Panc1 (cell line): ENCODE measurements around the gene KDM3B. TPM values are rescaled to one million over a fixed set of nuclear protein-coding genes. Genes with fewer than 3 reads are reported as not detected.

Source experiments
- ATAC-seq: fragments of 200-7000 bp; cut with Tn5 transposase; 2 replicates; pipeline ENCODE4 v1.9.1; 2020; ENCODE audit warnings: mild to moderate bottlenecking, moderate library complexity
- BruUV-seq: library from RNA; stranded (reverse); fragments of 400-500 nt; replicated peaks from 2 replicates; lab custom pipeline; 2021; lab: Mats Ljungman, UMichigan
- CTCF ChIA-PET: fragments of 300-600 bp; sonication (Branson Sonifier 250); formaldehyde crosslinking; loops from one replicate; lab custom pipeline; 2022; ENCODE audit warnings: antibody characterized with exemption; lab: Charles Lee
- POLR2A ChIA-PET: fragments of 300-600 bp; sonication (Branson Sonifier 250); formaldehyde crosslinking; loops from one replicate; lab custom pipeline; 2022; ENCODE audit warnings: antibody characterized with exemption; lab: Charles Lee
- DNase-seq: peaks from one replicate; pipeline ENCODE4 v3.0.0-alpha.2; 2010; ENCODE audit warnings: low read depth, low spot score
- H3K27ac ChIP-seq: 2 replicates; pipeline ENCODE4 v1.5.1; 2011; ENCODE audit warnings: mild to moderate bottlenecking, low read length, inconsistent platforms
- H3K27me3 ChIP-seq: fragments of 200-500 bp; sonication (Bioruptor generic); 2 replicates; pipeline ENCODE4 v1.6.0; 2014; ENCODE audit warnings: low read length, inconsistent platforms; ENCODE audit not compliant: control insufficient read depth, insufficient read depth
- H3K36me3 ChIP-seq: fragments of 200-500 bp; sonication (Bioruptor generic); 2 replicates; pipeline ENCODE4 v1.5.1; 2014; ENCODE audit warnings: inconsistent platforms, mild to moderate bottlenecking, low read length, moderate library complexity; ENCODE audit not compliant: control insufficient read depth, insufficient read depth
- H3K4me1 ChIP-seq: 2 replicates; pipeline ENCODE4 v1.5.1; 2011; ENCODE audit warnings: inconsistent platforms, mild to moderate bottlenecking, low read length, moderate library complexity; ENCODE audit not compliant: control insufficient read depth, insufficient read depth
- H3K4me3 ChIP-seq, 2 experiments: 2 replicates each; pipeline ENCODE4 v1.5.1; 2011 to 2012; ENCODE audit warnings: low read depth in 2 of 2, low read length in 2 of 2, mild to moderate bottlenecking in 2 of 2, inconsistent platforms in 1 of 2, moderate library complexity in 1 of 2
- H3K9me3 ChIP-seq: fragments of 200-500 bp; sonication (Bioruptor generic); 2 replicates; pipeline ENCODE4 v1.5.1; 2014; ENCODE audit warnings: low read depth, mild to moderate bottlenecking, inconsistent platforms, low read length, moderate library complexity; ENCODE audit not compliant: control insufficient read depth, insufficient read depth
- CTCF ChIP-seq: fragments of 450-650 bp; IDR thresholded peaks from 2 replicates; pipeline ENCODE4 v1.5.1; 2017; ENCODE audit warnings: mild to moderate bottlenecking
- POLR2AphosphoS5 ChIP-seq: IDR thresholded peaks from 2 replicates; pipeline ENCODE4 v1.6.1; 2012; ENCODE audit warnings: mild to moderate bottlenecking, low read depth, low read length, moderate library complexity
- SIN3A ChIP-seq: IDR thresholded peaks from 2 replicates; pipeline ENCODE4 v1.6.1; 2012; ENCODE audit warnings: low read depth, mild to moderate bottlenecking, low read length, moderate library complexity, borderline replicate concordance; ENCODE audit not compliant: insufficient read depth
- TCF7L2 ChIP-seq: IDR thresholded peaks from 2 replicates; pipeline ENCODE4 v1.6.1; 2011; ENCODE audit warnings: mild to moderate bottlenecking, low read depth, low read length, inconsistent platforms
- in situ Hi-C: cut with HindIII; loops from 2 replicates; pipeline ENCODE4 v1.10.0; 2016; ENCODE audit warnings: low sequenced_read_pairs, low pct_unique_long_range_greater_than_20kb
- intact Hi-C: fragments of 100-400 bp; cut with micrococcal nuclease; formaldehyde crosslinking; loops from one replicate; pipeline ENCODE4 v1.10.0; 2022; ENCODE audit not compliant: unreplicated experiment
- total RNA-seq: library from RNA; stranded (reverse); gene quantifications from one replicate; pipeline ENCODE4 v1.2.1, GENCODE V29; 2021; ENCODE audit not compliant: unreplicated experiment
- TF ChIP-seq, protein P1 (sequence below), 2 experiments: IDR thresholded peaks; 2 replicates each; pipeline ENCODE4 v1.6.1; 2011 to 2012; ENCODE audit warnings: low read depth in 2 of 2, control low read depth in 1 of 2, low read length in 1 of 2, mild to moderate bottlenecking in 1 of 2, moderate library complexity in 1 of 2; ENCODE audit not compliant: insufficient read depth in 1 of 2

The KDM3B gene
- total RNA-seq, 1 experiment from 2014 or later, result 65.0 TPM

DNA sequence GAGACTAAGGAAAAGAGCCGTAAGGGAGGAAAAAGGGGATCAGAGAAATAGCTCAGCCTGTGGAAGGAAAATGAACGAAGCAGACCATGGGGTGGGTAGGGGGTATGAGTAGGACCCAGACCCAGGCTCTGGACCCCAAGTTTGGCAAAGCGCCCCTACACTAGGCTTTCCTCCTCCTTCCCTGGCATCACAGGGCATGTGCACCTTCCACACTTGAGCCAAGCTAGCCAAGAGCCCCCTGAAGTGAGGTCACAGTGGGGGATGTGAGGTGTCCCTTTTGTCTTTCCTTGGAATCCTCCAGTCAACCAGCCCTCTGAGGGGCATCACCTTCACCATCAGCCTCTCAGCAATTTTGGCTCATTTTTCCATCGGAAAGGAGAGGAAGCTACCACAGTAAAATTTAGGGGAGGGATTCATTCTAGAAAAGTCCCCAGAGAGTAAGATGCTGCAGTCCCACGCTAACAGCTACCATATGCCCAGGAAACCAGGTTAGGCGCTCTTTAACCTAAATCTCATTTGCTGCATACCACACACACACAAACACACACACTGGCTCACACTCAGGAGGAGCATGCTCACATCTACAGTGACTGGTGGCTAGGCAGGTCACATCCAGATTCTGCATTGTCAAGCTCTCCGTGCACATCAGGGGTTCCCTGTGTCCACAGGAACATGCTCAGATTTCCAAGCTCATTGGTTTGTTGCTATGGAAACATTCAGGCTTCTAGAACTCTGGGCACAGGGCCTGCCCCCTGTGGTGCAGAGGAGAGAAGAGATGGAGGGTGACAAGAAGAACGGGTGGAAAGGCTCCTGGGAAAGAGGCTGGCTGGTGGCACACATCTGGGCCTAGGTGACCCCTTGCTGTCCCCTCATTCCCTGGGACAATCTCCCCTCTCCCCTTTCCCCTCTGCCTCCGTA, 96.3 kb downstream of the KDM3B start:
- H3K27ac ChIP-seq, result no peak overlapping the region
- no peaks in the 10 kb centered on the region for H3K36me3 ChIP-seq
- H3K27me3 ChIP-seq, result no peaks in the 10 kb centered on the region
- DNase-seq (no peak), ATAC-seq (no peak)
- intact Hi-C loops (no loop called here), in situ Hi-C loops (no loop called here)
- BruUV-seq, result no TSS peak
- H3K4me1 ChIP-seq, result peaks cover 3% of the 10 kb centered on the region; the same call in 1 of the 2 replicates
- ChIA-PET CTCF (interaction anchor here (0.6 to 3.8 kb wide), 3 partner anchors 55 to 145 kb away, joined by 3 to 51 read pairs (median 3); no protein-coding TSS in a partner anchor), POLR2A (no interaction called here)
- H3K4me3 ChIP-seq, result no peak overlapping the region
- TF ChIP-seq CTCF (no peak), POLR2AphosphoS5 (no peak), SIN3A (no peak)
- TF ChIP-seq, protein P1, sequence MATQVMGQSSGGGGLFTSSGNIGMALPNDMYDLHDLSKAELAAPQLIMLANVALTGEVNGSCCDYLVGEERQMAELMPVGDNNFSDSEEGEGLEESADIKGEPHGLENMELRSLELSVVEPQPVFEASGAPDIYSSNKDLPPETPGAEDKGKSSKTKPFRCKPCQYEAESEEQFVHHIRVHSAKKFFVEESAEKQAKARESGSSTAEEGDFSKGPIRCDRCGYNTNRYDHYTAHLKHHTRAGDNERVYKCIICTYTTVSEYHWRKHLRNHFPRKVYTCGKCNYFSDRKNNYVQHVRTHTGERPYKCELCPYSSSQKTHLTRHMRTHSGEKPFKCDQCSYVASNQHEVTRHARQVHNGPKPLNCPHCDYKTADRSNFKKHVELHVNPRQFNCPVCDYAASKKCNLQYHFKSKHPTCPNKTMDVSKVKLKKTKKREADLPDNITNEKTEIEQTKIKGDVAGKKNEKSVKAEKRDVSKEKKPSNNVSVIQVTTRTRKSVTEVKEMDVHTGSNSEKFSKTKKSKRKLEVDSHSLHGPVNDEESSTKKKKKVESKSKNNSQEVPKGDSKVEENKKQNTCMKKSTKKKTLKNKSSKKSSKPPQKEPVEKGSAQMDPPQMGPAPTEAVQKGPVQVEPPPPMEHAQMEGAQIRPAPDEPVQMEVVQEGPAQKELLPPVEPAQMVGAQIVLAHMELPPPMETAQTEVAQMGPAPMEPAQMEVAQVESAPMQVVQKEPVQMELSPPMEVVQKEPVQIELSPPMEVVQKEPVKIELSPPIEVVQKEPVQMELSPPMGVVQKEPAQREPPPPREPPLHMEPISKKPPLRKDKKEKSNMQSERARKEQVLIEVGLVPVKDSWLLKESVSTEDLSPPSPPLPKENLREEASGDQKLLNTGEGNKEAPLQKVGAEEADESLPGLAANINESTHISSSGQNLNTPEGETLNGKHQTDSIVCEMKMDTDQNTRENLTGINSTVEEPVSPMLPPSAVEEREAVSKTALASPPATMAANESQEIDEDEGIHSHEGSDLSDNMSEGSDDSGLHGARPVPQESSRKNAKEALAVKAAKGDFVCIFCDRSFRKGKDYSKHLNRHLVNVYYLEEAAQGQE (IDR thresholded peaks at IDR 0.05; ENCODE audit: insufficient read depth in 1 of 2, low read depth in 2 of 2, low read length in 1 of 2), result no peak
- no peaks in the 10 kb centered on the region for H3K9me3 ChIP-seq

GRCh38 chr5:138449501-138450239, 97.2 kb downstream of the KDM3B start:
- no TSS peak for BruUV-seq
- DNase-seq (no peak), ATAC-seq (peak; percentile 96)
- no peak for TF ChIP-seq SIN3A
- no peak for TF ChIP-seq TCF7L2
- peak; percentile 97 for TF ChIP-seq CTCF
- TF ChIP-seq, protein P1 (IDR thresholded peaks at IDR 0.05; ENCODE audit: insufficient read depth in 1 of 2, low read depth in 2 of 2, low read length in 1 of 2), result no peak
- no peaks in the 10 kb centered on the region for H3K36me3 ChIP-seq
- ChIA-PET CTCF (interaction anchor here (0.6 to 3.8 kb wide), 4 partner anchors 54 to 1162 kb away, joined by 3 to 51 read pairs (median 3); no protein-coding TSS in a partner anchor), POLR2A (no interaction called here)
- H3K4me1 ChIP-seq, result peaks cover 3% of the 10 kb centered on the region; the same call in 1 of the 2 replicates
- no peaks in the 10 kb centered on the region for H3K9me3 ChIP-seq
- no peaks in the 10 kb centered on the region for H3K27me3 ChIP-seq
- intact Hi-C loops, result loop anchor here (1.0 kb wide), 1 partner anchor 54 kb away; no protein-coding TSS in a partner anchor
- no peak overlapping the region for H3K27ac ChIP-seq
- H3K4me3 ChIP-seq, result peak overlapping the region in 1 of 2 experiments; percentile 24; a peak in 1 of 4 replicates
- in situ Hi-C loops, result no loop called here
